Measurements from ENCODE around the gene PFKM.

The PFKM gene

GRCh38 chr12:48125985-48126384 lies 6.8 kb downstream of the PFKM start:
- no peak overlapping the region for H3K27ac ChIP-seq
- no peak for TF ChIP-seq CTCF (conservative IDR thresholded peaks at IDR 0.05)

- no peak for TF ChIP-seq CTCF (conservative IDR thresholded peaks at IDR 0.05)
- H3K27ac ChIP-seq, result no peak overlapping the region
Observed at GRCh38 chr12:48126953-48127630, 7.9 kb downstream of the PFKM start.

- no peak for TF ChIP-seq CTCF (conservative IDR thresholded peaks at IDR 0.05)
Observed at GRCh38 chr12:48128800-48129199, 9.6 kb downstream of the PFKM start.

GRCh38 chr12:48129376-48129775 lies 10.2 kb downstream of the PFKM start:
- TF ChIP-seq CTCF (conservative IDR thresholded peaks at IDR 0.05), result no peak
- peak overlapping the region; percentile 27; the same call in 1 of the 2 replicates for H3K27ac ChIP-seq

More at GRCh38 chr12:48128800-48129199, 9.6 kb downstream of the PFKM start:
- H3K27ac ChIP-seq, result peak overlapping the region; percentile 27; the same call in 1 of the 2 replicates

GRCh38 chr12:48131517-48131916 lies 12.4 kb downstream of the PFKM start:
- no peak overlapping the region for H3K27ac ChIP-seq
- no peak for TF ChIP-seq CTCF (conservative IDR thresholded peaks at IDR 0.05)

GRCh38 chr12:48132826-48133225 lies 13.7 kb downstream of the PFKM start:
- no peak for TF ChIP-seq CTCF (conservative IDR thresholded peaks at IDR 0.05)
- no peak overlapping the region for H3K27ac ChIP-seq

- H3K27ac ChIP-seq, result no peak overlapping the region
- TF ChIP-seq CTCF (conservative IDR thresholded peaks at IDR 0.05), result no peak
Observed at GRCh38 chr12:48135027-48135426, 15.9 kb downstream of the PFKM start.
